Activated T-cell treated with anti-CD3 and anti-CD28 coated beads for 48 hours (primary cell): ENCODE data around the gene SLC16A13.
"Not testable (repeated sequence)": the region's sequence is repeated elsewhere in the genome, so short reads cannot be mapped to it uniquely, and the experiment has no call there.

ENCODE experiments used
- DNase-seq: peaks from one replicate; pipeline ENCODE4 v3.0.0-alpha.2; 2020; ENCODE audit warnings: low read depth

SLC16A13 gene

DNA sequence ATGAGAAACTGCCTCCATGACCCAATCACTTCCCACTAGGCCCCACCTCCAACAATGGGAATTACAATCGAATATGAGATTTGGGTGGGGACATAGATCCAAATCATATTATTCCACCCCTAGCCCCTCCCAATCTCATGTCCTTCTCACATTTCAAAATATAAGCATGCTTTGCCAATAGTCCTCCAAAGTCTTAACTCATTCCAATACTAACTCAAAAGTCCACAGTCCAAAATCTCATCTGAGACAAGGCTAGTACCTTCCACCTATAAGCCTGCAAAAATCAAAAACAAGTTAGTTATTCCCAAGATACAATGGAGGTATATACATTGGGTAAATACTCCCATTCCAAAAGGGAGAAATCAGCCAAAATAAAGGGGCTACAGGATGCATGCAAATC is 31.4 kb downstream of the SLC16A13 start:
- DNase-seq: no peak

DNA sequence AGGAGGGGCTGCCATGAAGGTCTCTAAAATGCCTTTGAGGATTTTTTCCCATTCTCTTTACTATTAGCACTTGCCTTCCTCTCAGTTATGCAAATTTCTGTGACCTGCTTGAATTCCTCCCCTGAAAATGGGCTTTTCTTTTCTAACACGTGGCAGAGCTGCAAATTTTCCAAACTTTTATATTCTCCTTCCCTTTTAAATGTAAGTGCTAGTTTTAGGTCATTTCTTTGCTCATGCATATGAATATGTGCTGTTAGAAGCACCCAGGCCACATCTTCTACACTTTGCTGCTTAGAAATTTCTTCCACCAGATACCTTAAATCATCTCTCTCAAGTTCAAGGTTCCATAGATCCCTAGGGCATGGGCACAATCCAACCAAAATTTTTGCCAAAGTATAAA is 32.5 kb downstream of the SLC16A13 start:
- DNase-seq: no peak

DNA sequence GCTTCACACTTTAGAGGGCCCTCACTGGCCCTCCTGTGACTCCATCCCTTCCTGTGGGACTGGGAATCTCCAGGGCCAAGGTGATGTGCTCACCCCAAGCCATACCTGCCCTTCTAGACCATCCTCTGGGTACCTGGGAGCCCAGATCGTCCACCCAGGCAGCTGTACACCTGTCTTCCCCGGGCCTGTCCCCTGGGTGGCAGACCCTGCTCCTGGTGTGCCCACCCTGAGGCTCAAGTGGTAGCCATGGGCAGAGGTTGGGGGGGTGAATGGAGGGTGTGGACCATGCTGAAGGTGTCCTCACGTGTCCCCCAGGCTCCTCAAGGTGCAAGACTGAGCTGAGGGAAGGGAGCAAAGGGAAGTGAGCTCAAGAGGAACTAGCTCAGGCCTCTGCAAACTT is 34.9 kb downstream of the SLC16A13 start:
- DNase-seq: no peak

DNA sequence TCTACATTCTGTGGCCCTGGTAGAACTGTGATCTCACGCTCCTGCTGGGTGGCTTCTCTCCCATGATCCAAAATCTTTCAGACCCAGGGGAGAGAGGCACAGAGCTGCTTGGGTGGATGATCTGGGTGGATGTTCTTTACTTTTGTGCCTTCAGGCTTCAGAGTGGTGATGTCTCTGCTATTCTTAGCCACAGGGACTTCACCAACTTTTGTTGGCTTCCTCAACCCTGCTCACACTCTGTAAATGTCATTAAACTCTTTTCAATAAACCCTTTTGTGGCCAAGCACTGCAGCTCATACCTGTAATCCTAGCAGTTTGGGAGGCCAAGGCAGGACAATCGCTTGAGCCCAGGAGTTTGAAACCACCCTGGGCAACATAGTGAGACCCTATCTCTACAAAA is 36.6 kb downstream of the SLC16A13 start:
- no peak for DNase-seq

DNA sequence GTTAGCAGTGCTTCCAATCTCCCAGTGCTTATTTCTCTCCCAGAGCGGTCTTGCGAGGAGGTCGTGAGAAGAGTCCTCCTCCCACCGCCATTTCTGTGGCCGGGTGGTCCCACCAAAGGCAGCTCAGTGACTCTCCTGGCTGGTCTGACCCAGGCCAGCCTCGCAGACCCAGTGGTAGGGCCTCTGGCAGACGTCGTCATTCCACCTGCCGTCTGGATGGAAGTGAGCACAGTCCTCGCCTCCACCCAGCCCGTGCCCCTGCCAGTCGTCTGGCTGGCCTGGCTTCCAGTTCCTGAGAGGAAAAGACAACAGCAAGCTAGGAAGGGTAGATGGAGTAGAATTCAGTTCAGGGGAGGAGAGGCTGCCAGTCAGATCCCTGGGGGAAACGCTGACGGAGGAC is 39.1 kb downstream of the SLC16A13 start:
- no peak for DNase-seq

DNA sequence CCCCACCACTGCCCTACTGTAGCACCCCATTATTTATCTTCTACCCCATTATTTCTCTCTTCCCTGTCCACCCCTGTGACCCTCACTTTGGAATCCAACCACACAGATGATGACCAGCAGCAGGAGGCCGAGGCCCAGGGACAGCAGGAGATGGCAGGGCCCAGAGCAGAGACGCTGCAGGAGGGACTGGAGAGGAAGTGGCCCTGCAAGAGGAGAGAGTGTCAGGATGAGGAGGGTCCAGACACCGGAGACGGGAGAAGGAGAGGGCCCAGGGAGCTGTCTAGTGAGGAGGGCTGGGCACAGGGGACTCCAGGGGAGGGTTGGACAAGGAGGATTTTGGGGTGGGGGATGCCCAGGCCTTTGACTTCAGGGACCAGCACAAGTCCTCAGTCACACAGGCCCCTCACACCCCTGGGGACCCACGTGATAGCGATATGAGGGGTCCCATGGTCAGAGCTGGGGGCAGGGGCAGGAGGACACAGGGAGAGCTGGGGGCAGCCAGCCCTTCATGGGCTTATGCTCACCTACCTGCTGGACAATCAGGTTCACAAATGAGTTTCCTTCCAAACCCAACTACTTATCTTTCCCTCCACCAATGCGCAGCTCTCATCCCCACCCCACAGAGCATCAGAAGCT is 42.2 kb downstream of the SLC16A13 start:
- DNase-seq: no peak

DNA sequence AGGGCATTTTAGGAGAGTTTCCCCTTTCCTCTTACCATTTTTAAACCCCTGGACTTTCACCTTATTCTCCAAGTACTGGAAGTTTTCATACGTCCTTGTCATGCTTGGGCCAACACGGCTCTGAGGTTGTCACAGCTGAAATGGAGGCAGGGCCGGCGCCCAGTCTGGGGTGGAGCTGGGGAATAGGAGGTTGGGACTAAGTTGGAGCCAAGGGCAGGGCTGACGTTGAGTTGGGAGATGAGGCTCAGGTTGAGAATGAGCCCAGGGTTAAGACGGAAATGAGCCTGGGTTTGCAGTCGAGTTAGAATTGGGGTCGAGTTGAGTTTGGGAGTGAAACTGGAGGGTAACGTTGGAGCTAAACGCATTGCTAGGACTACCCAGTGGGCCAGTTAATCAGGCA is 42.9 kb downstream of the SLC16A13 start:
- no peak for DNase-seq

DNA sequence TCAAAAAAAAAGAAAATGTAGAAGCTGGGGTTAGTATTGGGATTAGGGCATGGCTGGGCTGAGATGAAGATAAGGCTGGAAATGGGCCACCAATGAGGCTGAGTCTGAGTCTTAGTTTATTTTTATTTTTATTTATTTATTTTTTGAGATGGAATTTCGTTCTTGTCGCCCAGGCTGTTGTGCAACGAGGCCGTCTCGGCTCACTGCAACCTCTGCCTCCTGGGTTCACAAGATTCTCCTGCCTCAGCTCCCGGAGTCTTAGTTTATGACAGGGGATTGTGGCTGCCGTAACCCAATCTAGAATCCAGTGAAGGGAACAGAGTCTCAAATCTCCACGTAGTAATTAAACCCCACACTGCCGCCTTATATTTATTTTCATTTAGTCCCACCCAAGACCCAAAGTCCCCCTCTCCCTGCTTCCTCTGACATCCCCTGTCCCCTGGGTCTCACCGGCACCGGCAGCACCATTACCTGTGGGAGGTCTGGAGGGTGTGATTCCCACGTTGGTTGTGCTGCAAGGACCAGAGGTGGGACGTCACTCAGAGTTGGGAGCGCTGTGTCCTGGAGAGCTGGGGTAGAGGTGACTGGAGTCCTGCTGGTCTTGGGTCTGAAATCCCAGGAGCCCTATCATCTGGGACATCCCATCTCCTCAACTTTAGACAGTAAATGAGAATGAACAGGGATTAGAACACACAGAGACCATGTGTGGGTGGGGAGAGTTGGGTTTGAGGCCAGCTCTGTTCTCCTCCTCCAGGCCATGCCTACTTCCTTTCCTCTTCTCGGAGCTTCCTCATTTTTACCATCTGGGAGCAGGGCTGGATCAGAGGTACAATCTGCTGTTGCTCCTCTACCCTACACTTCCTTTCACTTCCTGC is 44.0 kb downstream of the SLC16A13 start, which contains the start of gene CLEC10A:
CLEC10A (minus strand) TSS at position 671 of the 875 bp plus-strand sequence. CDS start 1,439 bp downstream, outside the sequence.
- no peak for DNase-seq

DNA sequence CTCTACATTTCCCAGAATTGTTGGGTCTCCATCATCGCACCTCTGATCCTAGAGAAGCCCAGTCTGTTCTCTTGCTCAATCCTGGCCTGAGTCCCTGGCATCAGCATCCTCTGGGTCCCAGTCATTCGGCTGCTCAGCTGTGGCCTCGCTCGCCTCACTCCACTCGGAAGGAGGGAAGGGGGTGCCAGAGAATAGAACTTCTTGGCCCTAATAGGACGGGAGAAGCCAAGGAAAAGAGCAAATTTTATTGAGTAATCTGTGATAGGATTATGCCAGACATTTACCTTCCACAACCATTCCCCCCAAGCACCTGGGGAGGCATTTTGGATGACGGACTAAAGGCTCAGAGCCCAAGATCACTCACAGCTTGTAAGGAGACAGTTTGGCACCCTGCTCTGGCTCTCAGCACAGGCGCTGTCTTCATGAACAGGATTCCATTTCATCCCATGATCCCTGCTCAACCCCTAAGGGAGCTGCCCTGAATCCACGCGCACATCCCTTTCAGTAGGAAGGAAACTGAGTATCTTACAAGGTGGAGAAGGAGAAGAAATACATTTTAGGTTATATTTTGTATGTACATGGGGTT is 44.7 kb downstream of the SLC16A13 start:
- no peak for DNase-seq

DNA sequence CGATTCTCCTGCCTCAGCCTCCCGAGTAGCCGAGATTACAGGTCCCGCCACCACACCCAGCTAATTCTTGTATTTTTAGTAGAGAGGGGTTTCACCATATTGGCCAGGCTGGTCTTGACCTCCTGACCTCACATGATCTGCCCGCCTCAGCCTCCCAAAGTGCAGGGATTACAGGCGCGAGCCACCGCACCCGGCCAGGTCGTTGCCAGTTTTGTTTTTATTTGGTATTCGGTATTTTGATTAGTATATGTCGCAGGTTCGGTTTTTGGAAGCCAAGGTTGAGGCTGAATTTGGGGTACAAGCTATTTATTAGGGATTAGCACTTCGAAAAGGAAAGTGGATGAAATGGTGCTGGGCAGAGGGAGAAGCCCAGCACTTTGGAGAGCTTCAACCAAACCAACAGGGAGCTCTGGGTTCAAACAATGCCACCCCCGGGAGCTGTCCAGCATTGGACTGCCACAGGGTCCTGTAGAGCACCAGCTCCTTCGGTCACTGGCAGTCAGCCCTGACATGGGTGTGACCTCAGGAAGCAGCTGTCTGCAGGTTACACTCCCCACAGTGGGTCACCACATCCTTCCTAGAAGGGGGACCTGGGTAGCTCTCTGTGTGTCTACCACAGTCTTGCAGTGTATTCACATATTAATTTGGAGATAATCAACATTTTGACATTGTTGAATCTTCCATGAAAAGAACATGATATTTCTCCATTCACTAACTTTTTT is 45.7 kb downstream of the SLC16A13 start:
- DNase-seq: no peak

DNA sequence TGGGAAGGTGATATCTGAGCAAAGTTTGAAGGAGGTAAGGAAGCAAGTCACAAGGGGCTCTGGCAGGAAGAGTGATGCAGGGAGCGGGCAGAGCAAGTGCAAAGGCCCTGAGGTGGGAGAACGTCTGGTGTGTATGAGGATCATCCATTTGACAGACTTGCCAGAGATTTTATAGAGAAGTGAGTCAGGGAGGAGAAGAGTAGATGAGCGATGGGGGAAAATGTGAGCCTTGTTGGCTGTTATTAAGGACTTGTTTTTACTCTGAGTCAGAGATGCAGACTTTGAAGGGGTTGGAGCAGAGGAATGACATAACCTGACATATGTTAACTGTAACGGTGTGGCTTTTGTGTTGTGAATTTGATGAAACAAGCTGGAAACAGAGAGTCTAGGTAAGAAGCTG is 47.8 kb downstream of the SLC16A13 start:
- DNase-seq: no peak

DNA sequence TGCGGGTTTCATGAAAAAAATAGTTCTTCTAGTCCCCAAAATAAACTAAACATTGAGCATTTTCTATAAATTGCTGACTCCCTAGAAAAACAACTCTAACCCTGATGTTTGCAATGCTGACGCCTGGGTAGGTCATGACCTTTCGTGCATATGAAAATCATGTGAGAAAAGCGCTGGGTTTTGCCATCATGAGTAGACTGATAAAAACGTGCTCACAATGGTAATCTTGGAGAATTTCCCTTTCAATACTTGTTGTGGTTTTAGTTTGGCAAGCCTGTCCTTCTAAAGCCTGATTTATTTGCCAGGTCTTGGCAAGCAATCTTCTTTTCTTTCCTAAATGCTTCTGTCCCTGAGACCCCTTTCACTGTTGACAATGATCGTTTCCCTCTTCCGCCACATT is 48.3 kb downstream of the SLC16A13 start:
- DNase-seq: no peak

DNA sequence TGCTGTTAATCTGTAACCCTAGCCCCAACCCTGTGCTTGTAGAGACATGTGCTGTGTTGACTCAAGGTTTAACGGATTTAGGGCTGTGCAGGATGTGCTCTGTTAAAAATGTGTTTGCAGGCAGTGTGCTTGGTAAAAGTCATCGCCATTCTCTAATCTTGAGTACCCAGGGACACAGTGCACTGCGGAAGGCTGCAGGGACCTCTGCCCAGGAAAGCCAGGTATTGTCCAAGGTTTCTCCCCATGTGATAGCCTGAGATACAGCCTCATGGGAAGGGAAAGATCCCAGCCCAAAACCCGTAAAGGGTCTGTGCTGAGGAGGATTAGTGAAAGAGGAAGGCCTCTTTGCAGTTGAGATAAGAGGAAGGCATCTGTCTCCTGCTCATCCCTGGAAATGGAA is 52.6 kb downstream of the SLC16A13 start:
- DNase-seq: not testable (repeated sequence)

DNA sequence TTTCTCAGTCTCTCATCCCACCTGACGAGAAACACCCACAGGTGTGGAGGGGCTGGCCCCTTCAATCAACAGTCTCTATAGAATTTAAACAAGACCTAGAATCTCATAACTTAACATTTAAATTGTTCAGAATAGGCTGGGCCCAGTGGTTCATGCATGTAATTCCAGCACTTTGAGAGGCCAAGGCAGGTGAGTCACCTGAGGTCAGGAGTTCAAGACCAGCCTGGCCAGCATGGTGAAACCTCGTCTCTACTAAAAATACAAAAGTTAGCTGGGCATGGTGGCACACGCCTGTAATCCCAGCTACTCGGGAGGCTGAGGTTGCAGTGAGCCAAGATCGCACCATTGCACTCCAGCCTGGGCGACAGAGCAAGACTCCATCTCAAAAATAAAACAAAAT is 53.8 kb downstream of the SLC16A13 start:
- DNase-seq: not testable (repeated sequence)
